ENCODE results near the gene SPEM3. TPM values are rescaled to one million over a fixed set of nuclear protein-coding genes. Genes with fewer than 3 reads are reported as not detected.

Gene SPEM3
- total and polyA plus RNA-seq, 2 of the 13 experiments (the other 11 are each of a cell fraction or from before 2014, with no cell fraction given) = not detected

DNA sequence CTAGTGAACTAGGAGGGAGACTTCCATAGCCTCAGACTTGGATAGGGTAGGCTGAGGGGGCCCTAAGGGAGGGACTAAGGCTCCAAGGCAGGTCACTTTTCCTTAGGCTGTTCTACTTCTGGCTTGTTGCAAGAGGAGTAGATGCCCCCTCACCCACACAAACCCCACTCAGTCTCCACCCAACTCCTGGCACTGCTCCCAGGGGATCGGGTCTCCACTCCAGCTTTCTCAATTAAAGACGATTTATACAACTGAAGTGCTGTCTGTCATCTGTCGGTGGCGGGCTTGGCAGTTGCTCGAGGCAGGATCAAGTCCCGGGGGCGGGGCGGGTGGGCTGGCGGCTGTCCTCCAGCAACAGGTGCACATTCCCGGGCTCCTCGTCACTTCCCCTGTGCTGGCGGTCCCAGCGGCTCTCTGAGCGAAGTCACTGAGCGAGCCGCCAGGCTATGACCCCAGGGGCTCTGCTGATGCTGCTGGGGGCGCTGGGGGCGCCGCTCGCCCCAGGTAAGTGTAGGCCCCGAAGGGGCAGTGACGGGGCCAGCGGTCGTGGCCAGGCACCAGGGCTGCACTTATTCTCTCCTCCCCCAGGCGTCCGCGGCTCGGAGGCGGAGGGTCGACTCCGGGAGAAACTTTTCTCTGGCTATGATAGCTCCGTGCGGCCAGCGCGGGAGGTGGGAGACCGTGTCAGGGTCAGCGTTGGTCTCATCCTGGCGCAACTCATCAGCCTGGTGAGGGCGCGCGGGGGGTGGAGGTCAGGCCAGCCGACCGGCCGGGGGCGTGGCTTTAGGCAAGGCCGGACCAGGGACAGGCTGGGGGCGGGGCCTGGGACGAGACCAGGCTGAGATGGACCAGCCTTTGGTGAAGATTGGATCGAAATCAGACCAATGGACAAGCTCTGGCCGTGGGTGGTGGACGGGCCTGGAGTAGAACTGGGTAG, 16.3 kb downstream of the SPEM3 start, which contains the start of gene CHRNB1 (continued):
- TF ChIP-seq MTA1 (CRISPR knock-in tag; IDR thresholded peaks at IDR 0.05; ENCODE audit: borderline replicate concordance) (peak; percentile 59; the same call in 1 of the 2 replicates), GTF2F1 (IDR thresholded peaks at IDR 0.05; ENCODE audit: low read length) (no peak), KLF11 (CRISPR knock-in tag; IDR thresholded peaks at IDR 0.05) (no peak; the same call in 1 of the 2 replicates), ELF1 (CRISPR knock-in tag; IDR thresholded peaks at IDR 0.05) (peak; percentile 33; the same call in 1 of the 2 replicates), CCAR2 (optimal IDR thresholded peaks at IDR 0.05; ENCODE audit: low read depth, low read length) (no peak), PITX1 (CRISPR knock-in tag; IDR thresholded peaks at IDR 0.05) (0 out of 2 replicates have a peak, but pooled peaks have one; percentile 9), FIP1L1 (IDR thresholded peaks at IDR 0.05; ENCODE audit: borderline replicate concordance, insufficient read depth, low read depth, low read length) (peak; percentile 75; the same call in 1 of the 2 replicates), KAT7 (CRISPR knock-in tag; IDR thresholded peaks at IDR 0.05; ENCODE audit: borderline replicate concordance) (peak; percentile 86; the same call in 1 of the 2 replicates), NCOA1 (CRISPR knock-in tag; IDR thresholded peaks at IDR 0.05) (no peak), MBNL3 (CRISPR knock-in tag; conservative IDR thresholded peaks at IDR 0.05) (no peak), NR2F6 (IDR thresholded peaks at IDR 0.05) (peak; percentile 57; the same call in 1 of the 2 replicates), NR2F6 (CRISPR knock-in tag; IDR thresholded peaks at IDR 0.05) (peak; percentile 82)
- TF ChIP-seq, protein P1, sequence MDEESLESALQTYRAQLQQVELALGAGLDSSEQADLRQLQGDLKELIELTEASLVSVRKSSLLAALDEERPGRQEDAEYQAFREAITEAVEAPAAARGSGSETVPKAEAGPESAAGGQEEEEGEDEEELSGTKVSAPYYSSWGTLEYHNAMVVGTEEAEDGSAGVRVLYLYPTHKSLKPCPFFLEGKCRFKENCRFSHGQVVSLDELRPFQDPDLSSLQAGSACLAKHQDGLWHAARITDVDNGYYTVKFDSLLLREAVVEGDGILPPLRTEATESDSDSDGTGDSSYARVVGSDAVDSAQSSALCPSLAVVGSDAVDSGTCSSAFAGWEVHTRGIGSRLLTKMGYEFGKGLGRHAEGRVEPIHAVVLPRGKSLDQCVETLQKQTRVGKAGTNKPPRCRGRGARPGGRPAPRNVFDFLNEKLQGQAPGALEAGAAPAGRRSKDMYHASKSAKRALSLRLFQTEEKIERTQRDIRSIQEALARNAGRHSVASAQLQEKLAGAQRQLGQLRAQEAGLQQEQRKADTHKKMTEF (CRISPR knock-in tag; IDR thresholded peaks at IDR 0.05) = peak; percentile 66; the same call in 1 of the 2 replicates
- TF ChIP-seq, protein P2, sequence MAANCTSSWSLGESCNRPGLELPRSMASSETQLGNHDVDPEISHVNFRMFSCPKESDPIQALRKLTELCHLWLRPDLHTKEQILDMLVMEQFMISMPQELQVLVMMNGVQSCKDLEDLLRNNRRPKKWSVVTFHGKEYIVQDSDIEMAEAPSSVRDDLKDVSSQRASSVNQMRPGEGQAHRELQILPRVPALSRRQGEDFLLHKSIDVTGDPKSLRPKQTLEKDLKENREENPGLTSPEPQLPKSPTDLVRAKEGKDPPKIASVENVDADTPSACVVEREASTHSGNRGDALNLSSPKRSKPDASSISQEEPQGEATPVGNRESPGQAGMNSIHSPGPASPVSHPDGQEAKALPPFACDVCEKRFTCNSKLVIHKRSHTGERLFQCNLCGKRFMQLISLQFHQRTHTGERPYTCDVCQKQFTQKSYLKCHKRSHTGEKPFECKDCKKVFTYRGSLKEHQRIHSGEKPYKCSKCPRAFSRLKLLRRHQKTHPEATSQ (CRISPR knock-in tag; IDR thresholded peaks at IDR 0.05; ENCODE audit: borderline replicate concordance) = no peak
- TF ChIP-seq, protein P3, sequence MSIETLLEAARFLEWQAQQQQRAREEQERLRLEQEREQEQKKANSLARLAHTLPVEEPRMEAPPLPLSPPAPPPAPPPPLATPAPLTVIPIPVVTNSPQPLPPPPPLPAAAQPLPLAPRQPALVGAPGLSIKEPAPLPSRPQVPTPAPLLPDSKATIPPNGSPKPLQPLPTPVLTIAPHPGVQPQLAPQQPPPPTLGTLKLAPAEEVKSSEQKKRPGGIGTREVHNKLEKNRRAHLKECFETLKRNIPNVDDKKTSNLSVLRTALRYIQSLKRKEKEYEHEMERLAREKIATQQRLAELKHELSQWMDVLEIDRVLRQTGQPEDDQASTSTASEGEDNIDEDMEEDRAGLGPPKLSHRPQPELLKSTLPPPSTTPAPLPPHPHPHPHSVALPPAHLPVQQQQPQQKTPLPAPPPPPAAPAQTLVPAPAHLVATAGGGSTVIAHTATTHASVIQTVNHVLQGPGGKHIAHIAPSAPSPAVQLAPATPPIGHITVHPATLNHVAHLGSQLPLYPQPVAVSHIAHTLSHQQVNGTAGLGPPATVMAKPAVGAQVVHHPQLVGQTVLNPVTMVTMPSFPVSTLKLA (IDR thresholded peaks at IDR 0.05) = no peak
- TF ChIP-seq, protein P4, sequence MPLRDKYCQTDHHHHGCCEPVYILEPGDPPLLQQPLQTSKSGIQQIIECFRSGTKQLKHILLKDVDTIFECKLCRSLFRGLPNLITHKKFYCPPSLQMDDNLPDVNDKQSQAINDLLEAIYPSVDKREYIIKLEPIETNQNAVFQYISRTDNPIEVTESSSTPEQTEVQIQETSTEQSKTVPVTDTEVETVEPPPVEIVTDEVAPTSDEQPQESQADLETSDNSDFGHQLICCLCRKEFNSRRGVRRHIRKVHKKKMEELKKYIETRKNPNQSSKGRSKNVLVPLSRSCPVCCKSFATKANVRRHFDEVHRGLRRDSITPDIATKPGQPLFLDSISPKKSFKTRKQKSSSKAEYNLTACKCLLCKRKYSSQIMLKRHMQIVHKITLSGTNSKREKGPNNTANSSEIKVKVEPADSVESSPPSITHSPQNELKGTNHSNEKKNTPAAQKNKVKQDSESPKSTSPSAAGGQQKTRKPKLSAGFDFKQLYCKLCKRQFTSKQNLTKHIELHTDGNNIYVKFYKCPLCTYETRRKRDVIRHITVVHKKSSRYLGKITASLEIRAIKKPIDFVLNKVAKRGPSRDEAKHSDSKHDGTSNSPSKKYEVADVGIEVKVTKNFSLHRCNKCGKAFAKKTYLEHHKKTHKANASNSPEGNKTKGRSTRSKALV (CRISPR knock-in tag; IDR thresholded peaks at IDR 0.05) = peak; percentile 59; the same call in 1 of the 2 replicates
- TF ChIP-seq, protein P5, sequence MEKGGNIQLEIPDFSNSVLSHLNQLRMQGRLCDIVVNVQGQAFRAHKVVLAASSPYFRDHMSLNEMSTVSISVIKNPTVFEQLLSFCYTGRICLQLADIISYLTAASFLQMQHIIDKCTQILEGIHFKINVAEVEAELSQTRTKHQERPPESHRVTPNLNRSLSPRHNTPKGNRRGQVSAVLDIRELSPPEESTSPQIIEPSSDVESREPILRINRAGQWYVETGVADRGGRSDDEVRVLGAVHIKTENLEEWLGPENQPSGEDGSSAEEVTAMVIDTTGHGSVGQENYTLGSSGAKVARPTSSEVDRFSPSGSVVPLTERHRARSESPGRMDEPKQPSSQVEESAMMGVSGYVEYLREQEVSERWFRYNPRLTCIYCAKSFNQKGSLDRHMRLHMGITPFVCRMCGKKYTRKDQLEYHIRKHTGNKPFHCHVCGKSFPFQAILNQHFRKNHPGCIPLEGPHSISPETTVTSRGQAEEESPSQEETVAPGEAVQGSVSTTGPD (CRISPR knock-in tag; IDR thresholded peaks at IDR 0.05) = no peak
- TF ChIP-seq, protein P6, sequence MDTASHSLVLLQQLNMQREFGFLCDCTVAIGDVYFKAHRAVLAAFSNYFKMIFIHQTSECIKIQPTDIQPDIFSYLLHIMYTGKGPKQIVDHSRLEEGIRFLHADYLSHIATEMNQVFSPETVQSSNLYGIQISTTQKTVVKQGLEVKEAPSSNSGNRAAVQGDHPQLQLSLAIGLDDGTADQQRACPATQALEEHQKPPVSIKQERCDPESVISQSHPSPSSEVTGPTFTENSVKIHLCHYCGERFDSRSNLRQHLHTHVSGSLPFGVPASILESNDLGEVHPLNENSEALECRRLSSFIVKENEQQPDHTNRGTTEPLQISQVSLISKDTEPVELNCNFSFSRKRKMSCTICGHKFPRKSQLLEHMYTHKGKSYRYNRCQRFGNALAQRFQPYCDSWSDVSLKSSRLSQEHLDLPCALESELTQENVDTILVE (CRISPR knock-in tag; IDR thresholded peaks at IDR 0.05) = no peak

Data from HepG2 (cell line).